ENCODE data around the gene C19orf33.

The C19orf33 gene

GRCh38 chr19:38280030-38280921 is 23.8 kb upstream of the C19orf33 start:
- DNase-seq, result no peak

DNA sequence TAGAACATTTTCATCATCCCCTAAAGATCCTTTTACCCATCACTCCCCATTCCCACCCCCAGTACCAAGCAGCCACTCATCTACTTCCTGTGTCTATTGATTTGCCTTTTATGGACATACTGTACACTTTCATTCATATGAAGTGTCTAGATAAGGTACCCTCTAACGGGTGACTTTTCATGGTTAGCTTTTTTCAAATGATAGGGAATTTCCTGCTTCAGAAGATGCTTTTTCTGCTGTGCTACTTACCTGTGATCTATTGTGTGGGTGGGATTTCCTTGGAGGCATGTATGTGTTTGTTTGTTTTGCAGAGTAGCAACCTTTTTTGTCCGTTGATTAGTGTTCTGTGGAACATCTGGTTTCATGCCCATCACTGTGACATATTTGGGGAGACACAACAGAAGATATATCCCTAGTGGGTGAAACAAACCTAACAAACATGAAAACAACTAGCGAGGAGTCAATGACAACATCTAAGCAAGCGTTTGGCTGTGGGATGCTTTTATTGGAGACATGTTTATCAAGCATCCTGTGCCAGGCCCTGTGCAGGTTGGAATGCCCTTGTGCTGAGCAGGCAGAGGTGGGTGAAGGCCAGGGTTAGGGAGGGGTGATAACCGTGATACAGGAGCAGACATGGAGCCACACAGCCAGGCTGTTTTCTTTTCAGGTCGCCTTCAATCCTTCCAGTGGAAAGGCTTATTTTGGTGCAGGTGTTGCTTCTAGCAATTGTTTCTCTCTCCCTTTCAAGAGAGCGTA is 22.1 kb upstream of the C19orf33 start:
- DNase-seq, result no peak

- DNase-seq, result no peak
These were observed 20.8 kb upstream of the C19orf33 start for GRCh38 chr19:38283271-38283670.

DNA sequence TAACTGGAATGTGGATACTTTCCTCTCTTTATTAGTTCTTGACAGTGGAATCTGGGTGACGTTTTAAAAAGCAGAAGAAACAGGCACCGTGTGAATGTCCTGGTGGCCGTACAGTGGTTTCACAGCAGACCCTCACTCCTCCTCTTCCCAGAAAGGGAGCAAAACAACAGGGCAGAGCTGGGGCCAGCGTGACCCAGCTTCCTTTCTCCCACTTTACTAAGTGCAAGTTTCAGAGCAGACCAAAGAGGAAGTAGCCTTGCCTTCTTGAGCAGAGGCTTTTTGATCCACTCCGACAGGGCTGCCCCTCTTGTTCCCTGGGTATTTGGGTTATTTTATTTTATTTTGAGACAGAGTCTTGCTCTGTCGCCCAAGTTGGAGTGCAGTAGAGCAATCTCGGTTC is 19.6 kb upstream of the C19orf33 start:
- DNase-seq, result no peak

DNA sequence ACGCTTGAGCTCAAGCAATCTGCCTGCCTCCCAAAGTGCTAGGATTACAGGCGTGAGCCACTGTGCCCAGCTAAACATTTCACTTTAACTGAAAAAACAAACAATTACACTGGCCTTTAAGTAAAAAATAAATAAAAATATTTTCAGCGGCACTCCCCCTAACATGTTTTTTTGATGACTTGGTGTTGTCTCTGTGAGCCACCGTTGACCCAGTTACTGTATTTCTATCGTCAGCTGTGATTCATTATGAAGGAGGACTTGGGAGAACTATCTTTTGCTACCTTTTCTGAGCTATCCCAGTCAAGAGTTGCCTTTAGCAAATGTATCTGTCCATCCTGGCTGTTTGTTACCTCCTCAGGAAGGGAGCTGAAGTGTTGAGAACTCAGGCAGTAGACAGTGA is 18.5 kb upstream of the C19orf33 start:
- DNase-seq, result no peak

GRCh38 chr19:38287604-38288003 is 16.4 kb upstream of the C19orf33 start:
- DNase-seq, result no peak

GRCh38 chr19:38288123-38288855 is 15.8 kb upstream of the C19orf33 start:
- DNase-seq, result no peak

DNA sequence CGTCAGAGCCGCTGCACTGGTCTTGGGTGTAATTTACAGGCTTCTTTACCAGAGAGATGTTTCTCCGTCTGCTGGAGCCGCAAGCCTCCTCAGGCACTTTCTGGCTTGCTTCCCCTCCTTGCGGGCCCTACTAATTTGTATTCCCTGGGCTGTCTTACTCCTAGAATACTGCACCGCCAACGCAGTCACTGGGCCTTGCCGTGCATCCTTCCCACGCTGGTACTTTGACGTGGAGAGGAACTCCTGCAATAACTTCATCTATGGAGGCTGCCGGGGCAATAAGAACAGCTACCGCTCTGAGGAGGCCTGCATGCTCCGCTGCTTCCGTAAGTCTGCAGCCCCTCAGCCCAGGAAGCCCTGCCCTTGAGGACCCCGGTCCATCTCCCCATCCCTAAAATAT is 14.1 kb upstream of the C19orf33 start:
- DNase-seq, result no peak

- DNase-seq, result no peak
These were observed 13.4 kb upstream of the C19orf33 start for GRCh38 chr19:38290631-38291147.

DNA sequence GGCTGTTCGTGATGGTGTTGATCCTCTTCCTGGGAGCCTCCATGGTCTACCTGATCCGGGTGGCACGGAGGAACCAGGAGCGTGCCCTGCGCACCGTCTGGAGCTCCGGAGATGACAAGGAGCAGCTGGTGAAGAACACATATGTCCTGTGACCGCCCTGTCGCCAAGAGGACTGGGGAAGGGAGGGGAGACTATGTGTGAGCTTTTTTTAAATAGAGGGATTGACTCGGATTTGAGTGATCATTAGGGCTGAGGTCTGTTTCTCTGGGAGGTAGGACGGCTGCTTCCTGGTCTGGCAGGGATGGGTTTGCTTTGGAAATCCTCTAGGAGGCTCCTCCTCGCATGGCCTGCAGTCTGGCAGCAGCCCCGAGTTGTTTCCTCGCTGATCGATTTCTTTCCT is 12.2 kb upstream of the C19orf33 start:
- no peak for DNase-seq

DNA sequence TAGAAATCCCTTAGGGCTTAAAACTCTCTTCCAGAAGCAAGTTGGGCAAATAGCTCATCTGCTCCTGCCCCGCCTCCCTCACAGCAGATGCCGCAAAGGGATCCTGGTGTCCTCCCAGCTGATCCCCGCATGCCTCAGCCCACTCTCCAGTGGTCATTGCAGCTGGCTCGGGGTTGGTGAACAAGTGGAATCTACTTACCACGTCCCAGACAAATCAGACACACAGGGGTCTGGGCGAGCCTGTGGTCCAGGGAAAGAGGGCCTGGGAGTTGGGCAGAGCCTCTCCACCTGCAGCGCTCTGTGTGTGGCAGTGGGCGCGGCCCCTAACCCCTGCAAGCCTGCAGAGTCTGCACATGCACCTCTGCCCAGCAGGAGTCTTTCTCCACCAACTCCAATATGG is 10.8 kb upstream of the C19orf33 start:
- DNase-seq, result no peak

GRCh38 chr19:38294090-38294489 is 10.0 kb upstream of the C19orf33 start:
- no peak for DNase-seq

DNA sequence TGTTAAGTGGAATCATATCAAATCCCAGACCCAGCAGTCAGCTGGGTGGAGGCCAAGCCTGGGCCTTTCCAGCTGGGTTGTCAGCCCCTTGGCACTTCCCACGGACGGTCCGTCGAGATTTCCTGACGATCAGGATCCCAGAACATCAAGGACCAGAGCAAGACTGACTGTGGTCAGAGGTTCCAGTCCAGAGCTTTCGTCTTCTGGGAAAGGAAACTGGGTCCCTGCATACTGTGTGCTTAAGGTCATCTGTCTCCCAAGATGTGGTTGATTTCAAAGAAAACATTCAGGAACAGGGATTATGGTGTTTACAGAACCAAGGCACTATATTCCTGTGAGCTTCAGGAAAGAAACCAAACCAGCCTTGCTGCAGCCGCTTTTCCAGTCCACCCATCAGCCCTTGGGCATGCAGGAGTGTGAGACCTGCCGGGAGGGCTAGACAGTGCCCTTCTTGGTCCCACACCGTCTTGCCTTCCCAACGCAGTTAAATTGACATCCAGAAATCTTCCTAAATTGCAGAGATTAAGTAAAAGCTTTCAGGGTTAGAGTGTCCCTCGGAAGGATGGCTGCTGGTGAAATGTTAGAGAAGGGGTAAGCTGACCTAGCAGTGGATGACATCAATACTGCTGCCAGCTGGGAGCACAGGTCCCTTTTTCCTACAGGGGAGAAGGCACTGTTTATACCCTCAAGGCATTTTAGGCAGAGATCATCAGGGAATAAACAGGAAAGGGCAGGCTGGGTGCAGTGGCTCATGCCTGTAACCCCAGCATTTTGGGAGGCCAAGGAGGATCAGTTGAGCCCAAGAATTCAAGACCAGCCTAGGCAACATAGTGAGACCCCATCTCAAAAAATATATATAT is 5.0 kb upstream of the C19orf33 start:
- DNase-seq, result no peak

DNA sequence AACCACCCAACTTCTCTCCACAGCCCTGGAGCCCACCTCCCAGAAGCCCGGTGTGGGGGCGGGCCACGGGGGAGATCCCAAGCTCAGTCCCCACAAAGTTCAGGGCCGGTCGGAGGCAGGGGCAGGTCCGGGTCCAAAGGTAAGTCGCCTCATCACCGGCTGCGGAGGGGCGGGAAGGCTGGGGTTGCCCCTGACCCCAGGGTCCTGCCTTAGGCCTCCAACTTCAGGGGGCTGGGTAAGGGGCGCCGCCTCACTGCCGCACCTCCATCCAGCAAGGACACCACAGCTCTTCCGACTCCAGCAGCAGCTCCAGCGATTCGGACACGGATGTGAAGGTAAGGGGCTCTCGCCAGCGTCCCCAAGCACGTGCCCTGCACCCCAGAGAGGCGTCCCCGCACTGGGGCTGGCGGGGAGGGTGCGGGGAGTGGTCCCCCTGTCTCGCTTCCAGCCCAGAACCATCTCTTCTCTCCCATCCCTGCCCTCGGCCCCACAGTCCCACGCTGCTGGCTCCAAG is 358 bp downstream of the C19orf33 start:
- DNase-seq, result no peak

DNA sequence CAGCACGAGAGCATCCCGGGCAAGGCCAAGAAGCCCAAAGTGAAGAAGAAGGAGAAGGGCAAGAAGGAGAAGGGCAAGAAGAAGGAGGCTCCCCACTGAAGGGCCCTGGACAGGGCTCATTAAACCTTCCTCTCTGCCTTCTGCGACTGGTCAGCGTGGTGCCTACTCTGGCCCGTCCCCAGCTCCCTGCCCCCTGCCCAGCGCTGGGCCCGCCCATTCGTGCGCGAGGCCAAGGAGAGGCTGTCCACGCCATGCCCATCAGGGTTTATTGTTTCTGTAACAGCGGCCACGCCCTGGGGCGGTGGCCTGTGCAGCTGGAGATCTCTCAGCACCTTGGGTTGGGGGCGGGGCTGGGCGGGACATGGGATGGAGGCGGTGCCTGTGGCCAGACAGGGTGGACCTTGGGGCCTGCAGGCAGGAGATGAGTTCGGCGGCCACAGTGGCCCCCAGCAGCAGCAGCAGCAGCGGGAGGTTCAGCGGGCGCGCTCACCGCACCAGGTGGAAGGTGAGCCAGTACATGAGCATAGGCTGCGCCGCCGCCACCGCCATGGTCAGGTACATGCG is 897 bp downstream of the C19orf33 start:
- DNase-seq, result no peak

DNA sequence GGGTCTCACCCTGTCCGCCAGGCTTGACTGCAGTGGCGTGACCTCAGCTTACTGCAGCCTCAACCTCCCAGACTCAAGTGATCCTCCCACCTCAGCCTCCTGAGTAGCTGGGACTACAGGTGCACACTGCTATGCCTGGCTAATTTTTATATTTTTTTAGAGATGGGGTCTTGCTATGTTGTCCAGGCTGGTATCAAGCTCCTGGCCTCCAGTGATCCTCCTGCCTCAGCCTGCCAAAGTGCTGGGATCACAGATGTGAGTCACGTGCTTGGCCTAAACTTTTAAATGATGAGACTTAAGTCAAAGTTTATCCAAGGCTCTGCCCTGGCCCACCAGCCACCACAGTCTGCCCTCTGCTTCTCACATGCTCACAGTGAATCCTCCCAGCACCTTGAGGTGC is 2.2 kb downstream of the C19orf33 start:
- DNase-seq, result no peak

GRCh38 chr19:38307076-38307475 is 3.0 kb downstream of the C19orf33 start:
- DNase-seq, result no peak

- no peak for DNase-seq
These were observed 3.5 kb downstream of the C19orf33 start for GRCh38 chr19:38307597-38307996.

- no peak for DNase-seq
These were observed 4.1 kb downstream of the C19orf33 start for GRCh38 chr19:38308006-38308766.

DNA sequence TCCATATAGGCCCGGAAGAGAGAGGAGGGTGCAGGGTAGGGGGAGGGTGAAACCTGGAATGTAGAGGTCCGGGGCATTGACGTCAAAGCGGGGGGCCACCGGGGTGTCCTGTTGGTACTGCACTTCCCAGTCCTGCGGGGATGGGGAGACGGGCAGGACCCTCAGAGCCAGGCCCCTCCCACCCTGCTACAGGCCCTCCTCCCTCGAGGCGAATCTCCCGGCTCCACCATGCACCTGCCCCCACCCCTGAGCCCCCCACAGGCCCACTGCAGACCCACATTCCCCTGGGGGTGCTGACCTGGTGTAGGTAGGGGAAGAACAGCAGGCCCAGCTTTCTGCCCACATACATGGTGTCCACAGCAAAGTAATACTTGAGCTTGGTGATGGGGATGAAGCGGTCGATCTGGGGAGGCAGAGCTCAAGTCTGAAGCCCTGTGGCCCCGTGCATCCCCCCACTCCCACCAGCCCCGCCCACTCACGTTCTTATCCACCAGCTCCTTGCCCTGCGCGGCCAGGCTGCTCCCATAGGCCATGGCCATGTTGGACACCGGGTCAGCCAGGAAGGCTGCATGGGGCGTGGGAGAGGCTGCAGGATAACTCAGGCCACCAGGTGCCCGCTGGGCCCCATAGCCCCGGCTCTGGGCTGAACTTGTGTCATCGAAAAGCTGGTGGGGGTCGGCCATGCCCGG is 5.0 kb downstream of the C19orf33 start:
- no peak for DNase-seq
